ENCODE measurements around the gene ADAMTS3.

ADAMTS3 gene

GRCh38 chr4:72280252-72280651, 288.8 kb downstream of the ADAMTS3 start:
- no peak for DNase-seq

- DNase-seq, result no peak
Measured at GRCh38 chr4:72275381-72275780, 293.6 kb downstream of the ADAMTS3 start.

DNA sequence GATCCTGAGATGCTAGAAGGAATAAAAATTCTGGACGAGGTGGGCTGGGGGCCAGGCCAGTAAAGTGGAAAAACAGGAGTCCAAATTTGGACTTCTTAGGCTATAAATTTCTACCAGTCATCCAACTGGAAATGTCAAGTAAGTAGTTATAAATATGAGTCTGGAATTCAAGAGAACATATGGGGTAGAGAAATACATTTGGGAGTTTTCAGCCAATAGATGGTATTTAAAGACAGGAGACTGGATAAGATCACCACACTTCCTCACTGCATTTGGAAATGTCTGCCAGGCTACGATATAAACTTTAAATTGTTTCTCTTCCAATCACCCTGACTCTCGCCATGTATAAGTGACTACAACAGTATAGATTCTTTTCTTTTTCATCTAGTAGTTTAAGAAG, 294.8 kb downstream of the ADAMTS3 start:
- DNase-seq, result no peak

DNA sequence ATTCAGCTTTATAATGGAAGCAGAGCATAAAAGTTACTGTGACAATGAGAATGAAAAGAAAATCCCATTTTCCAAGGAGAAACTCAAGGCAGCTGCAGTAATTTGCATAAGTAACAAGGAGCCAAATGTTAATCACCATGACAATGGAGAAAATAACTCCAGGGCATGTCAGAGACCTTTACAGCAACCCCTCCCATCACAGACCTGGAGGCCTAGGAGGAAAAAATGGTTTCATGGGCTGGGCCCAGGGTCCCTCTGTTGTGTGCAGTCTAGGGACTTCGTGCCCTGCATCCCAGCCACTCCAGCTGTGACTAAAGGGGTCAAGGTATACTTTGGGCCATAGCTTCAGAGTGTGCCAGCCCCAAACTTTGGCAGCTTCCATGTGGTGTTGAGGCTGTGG, 313.8 kb downstream of the ADAMTS3 start:
- DNase-seq, result no peak

DNA sequence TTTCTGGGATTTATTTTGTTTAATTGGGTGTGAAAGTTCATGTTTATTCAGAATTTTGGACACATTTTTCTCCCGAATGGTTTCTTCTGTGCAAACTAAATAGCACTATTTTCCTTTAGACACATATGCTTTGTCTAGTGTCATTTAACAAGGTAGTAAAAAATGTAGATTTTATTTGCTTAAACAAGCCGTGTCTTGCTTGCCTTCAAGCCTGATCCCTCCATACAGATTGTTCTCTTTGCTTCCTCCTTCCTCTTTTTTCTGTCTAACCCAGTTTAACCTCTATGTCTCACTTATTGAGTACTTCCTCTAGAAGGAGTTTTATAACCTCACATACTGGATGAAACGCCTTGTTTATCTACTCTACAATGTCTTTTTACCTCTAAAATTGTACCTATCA, 325.4 kb downstream of the ADAMTS3 start:
- DNase-seq, result no peak

DNA sequence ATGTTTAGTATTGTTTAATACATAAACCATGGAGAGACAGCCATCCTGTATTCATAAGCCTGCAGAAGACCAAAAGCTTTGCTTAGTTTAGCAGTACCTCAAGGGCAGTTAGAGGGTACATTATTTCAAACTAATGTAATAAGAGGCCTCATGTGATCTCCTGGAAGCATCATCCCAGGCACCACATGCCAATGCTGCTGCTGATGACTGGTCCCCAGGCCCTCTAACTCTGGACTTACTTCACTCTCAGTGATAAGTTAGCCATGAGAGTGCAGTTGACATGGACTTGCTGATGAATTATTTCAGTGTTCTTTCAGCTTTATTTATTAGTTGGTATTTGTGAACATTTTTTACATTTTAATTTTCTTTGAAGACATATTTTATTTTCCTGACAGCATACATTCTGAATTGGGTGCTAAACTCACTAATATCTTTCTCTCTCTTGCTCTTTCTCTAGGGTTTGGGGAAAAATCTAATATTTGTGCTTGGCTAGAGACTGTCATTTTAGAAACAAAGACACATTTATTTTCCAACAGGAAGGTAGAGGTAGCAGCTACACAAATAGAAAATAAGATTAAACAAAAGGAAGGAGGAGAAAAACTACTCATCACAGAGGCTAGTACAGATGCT, 329.4 kb downstream of the ADAMTS3 start:
- DNase-seq, result no peak
